ENCODE results near the gene NHS. TPM values are rescaled to one million over a fixed set of nuclear protein-coding genes. Genes with fewer than 3 reads are reported as not detected.

Gene NHS
- total RNA-seq, 1 donor from 2014 or later = 12.1 TPM

- no peak for DNase-seq (ENCODE audit: low spot score)
- Mint-ChIP-seq H3K4me3 (no peak overlapping the region), H3K4me1 (peaks cover 8% of the 10 kb centered on the region), H3K9me3 (no peaks in the 10 kb centered on the region), H3K27me3 (ENCODE audit: insufficient read depth, low read depth) (no peaks in the 10 kb centered on the region), H3K27ac (no peak overlapping the region), H3K36me3 (no peaks in the 10 kb centered on the region)
- Histone ChIP-seq H4K20me1 (ENCODE audit: low read depth) (no peaks in the 10 kb centered on the region), H3K79me2 (ENCODE audit: low read depth) (no peaks in the 10 kb centered on the region), H3K9ac (no peak overlapping the region), H3K27ac (no peak overlapping the region), H3K36me3 (no peaks in the 10 kb centered on the region), H3F3A (ENCODE audit: low read depth) (no peaks in the 10 kb centered on the region), H3K9me3 (ENCODE audit: low read depth) (peaks cover 5% of the 10 kb centered on the region), H3K4me3 (no peak overlapping the region), H2AFZ (replicated peaks) (no peak overlapping the region), H3K27me3 (no peaks in the 10 kb centered on the region), H3K4me1 (peaks cover 4% of the 10 kb centered on the region), H3K4me2 (no peak overlapping the region)
- no peak for TF ChIP-seq EZH2phosphoT487 (IDR thresholded peaks at IDR 0.05)
- TF ChIP-seq EZH2 (IDR thresholded peaks at IDR 0.05) = no peak
- TF ChIP-seq CTCF (IDR thresholded peaks at IDR 0.05) = no peak
These were observed 5.7 kb upstream of the NHS start for GRCh38 chrX:17369309-17369708.

- Histone ChIP-seq H3K4me3 (no peak overlapping the region), H2AFZ (replicated peaks) (no peak overlapping the region), H3K4me2 (no peak overlapping the region), H3K27me3 (no peaks in the 10 kb centered on the region), H3K79me2 (ENCODE audit: low read depth) (no peaks in the 10 kb centered on the region), H3F3A (ENCODE audit: low read depth) (no peaks in the 10 kb centered on the region), H3K4me1 (peaks cover 5% of the 10 kb centered on the region), H3K27ac (no peak overlapping the region), H3K9ac (no peak overlapping the region), H3K36me3 (no peaks in the 10 kb centered on the region), H3K9me3 (ENCODE audit: low read depth) (peaks cover 2% of the 10 kb centered on the region), H4K20me1 (ENCODE audit: low read depth) (no peaks in the 10 kb centered on the region)
- H3K27ac Mint-ChIP-seq = no peak overlapping the region
- no peak overlapping the region for H3K4me3 Mint-ChIP-seq
- H3K36me3 Mint-ChIP-seq = no peaks in the 10 kb centered on the region
- H3K27me3 Mint-ChIP-seq (ENCODE audit: insufficient read depth, low read depth) = no peaks in the 10 kb centered on the region
- no peak for DNase-seq (ENCODE audit: low spot score)
- peaks cover 13% of the 10 kb centered on the region for H3K4me1 Mint-ChIP-seq
- TF ChIP-seq EZH2 (IDR thresholded peaks at IDR 0.05) = no peak
- TF ChIP-seq CTCF (IDR thresholded peaks at IDR 0.05) = no peak
- TF ChIP-seq EZH2phosphoT487 (IDR thresholded peaks at IDR 0.05) = no peak
- H3K9me3 Mint-ChIP-seq = no peaks in the 10 kb centered on the region
These were observed 4.8 kb upstream of the NHS start for GRCh38 chrX:17370191-17370590.

GRCh38 chrX:17372052-17372451 is 2.9 kb upstream of the NHS start:
- no peaks in the 10 kb centered on the region for H3F3A ChIP-seq (ENCODE audit: low read depth)
- no peaks in the 10 kb centered on the region for H3K9me3 ChIP-seq (ENCODE audit: low read depth)
- no peak overlapping the region for H2AFZ ChIP-seq (replicated peaks)
- peaks cover 13% of the 10 kb centered on the region for H3K4me1 Mint-ChIP-seq
- no peak for DNase-seq (ENCODE audit: low spot score)
- no peaks in the 10 kb centered on the region for H3K79me2 ChIP-seq (ENCODE audit: low read depth)
- no peaks in the 10 kb centered on the region for H3K9me3 Mint-ChIP-seq
- no peak overlapping the region for H3K4me3 Mint-ChIP-seq
- no peak overlapping the region for H3K27ac Mint-ChIP-seq
- H3K36me3 ChIP-seq = no peaks in the 10 kb centered on the region
- TF ChIP-seq EZH2phosphoT487 (IDR thresholded peaks at IDR 0.05) = no peak
- no peak for TF ChIP-seq EZH2 (IDR thresholded peaks at IDR 0.05)
- TF ChIP-seq CTCF (IDR thresholded peaks at IDR 0.05) = no peak
- H3K27me3 Mint-ChIP-seq (ENCODE audit: insufficient read depth, low read depth) = peaks cover 3% of the 10 kb centered on the region
- H3K4me3 ChIP-seq = no peak overlapping the region
- H3K36me3 Mint-ChIP-seq = no peaks in the 10 kb centered on the region
- H3K27ac ChIP-seq = no peak overlapping the region
- peaks cover 11% of the 10 kb centered on the region for H3K27me3 ChIP-seq
- no peak overlapping the region for H3K4me2 ChIP-seq
- no peak overlapping the region for H3K9ac ChIP-seq
- no peaks in the 10 kb centered on the region for H4K20me1 ChIP-seq (ENCODE audit: low read depth)
- H3K4me1 ChIP-seq = peaks cover 5% of the 10 kb centered on the region

Measured in neural progenitor cell (in vitro differentiated cells).